Stimulated activated CD8-positive, alpha-beta memory T cell treated with anti-CD3 and anti-CD28 coated beads, Interleukin-7, amount 100 ng/mL, for 4 hours (primary cell): Measurements from ENCODE around the gene MRPL21.

Experiments used
- DNase-seq, 2 donors: peaks; one replicate each; pipeline ENCODE4 v3.0.0-alpha.2; 2020; ENCODE audit warnings: low read depth in 2 of 2

The MRPL21 gene

GRCh38 chr11:68935066-68935465 is 31.4 kb upstream of the MRPL21 start:
- no peak for DNase-seq

- DNase-seq = no peak
These were observed 31.0 kb upstream of the MRPL21 start for GRCh38 chr11:68934666-68935065.

- DNase-seq = no peak
These were observed 30.7 kb upstream of the MRPL21 start for GRCh38 chr11:68934321-68934645.

GRCh38 chr11:68933605-68934320 is 30.1 kb upstream of the MRPL21 start:
- DNase-seq = no peak

- no peak for DNase-seq
These were observed 29.4 kb upstream of the MRPL21 start for GRCh38 chr11:68932933-68933577.

- no peak for DNase-seq
These were observed 28.7 kb upstream of the MRPL21 start for GRCh38 chr11:68932358-68932757.

GRCh38 chr11:68931911-68932310 is 28.3 kb upstream of the MRPL21 start:
- DNase-seq = no peak

- no peak for DNase-seq
These were observed 27.6 kb upstream of the MRPL21 start for GRCh38 chr11:68930991-68931855.

- DNase-seq = no peak
These were observed 26.3 kb upstream of the MRPL21 start for GRCh38 chr11:68929706-68930570.

- no peak for DNase-seq
These were observed 25.5 kb upstream of the MRPL21 start for GRCh38 chr11:68929135-68929534.

- DNase-seq = no peak
These were observed 24.7 kb upstream of the MRPL21 start for GRCh38 chr11:68928136-68928880.

GRCh38 chr11:68927280-68928135 is 23.9 kb upstream of the MRPL21 start:
- no peak for DNase-seq

GRCh38 chr11:68925611-68926010 is 22.0 kb upstream of the MRPL21 start:
- DNase-seq = no peak

- DNase-seq = no peak
These were observed 20.7 kb upstream of the MRPL21 start for GRCh38 chr11:68924073-68924925.

- no peak for DNase-seq
These were observed 20.0 kb upstream of the MRPL21 start for GRCh38 chr11:68923614-68924013.

GRCh38 chr11:68916439-68916838 is 12.8 kb upstream of the MRPL21 start:
- no peak for DNase-seq

GRCh38 chr11:68914761-68915160 is 11.1 kb upstream of the MRPL21 start:
- DNase-seq = no peak

GRCh38 chr11:68913188-68913587 is 9.6 kb upstream of the MRPL21 start:
- no peak for DNase-seq

GRCh38 chr11:68912254-68912653 is 8.6 kb upstream of the MRPL21 start:
- DNase-seq = no peak
